ENCODE data around the gene TAT.
"Not testable (repeated sequence)": the region's sequence is repeated elsewhere in the genome, so short reads cannot be mapped to it uniquely, and the experiment has no call there.

Gene TAT

GRCh38 chr16:71561886-71562285 is 15.0 kb downstream of the TAT start:
- H3K27ac ChIP-seq (ENCODE audit: low read length); H3K36me3 ChIP-seq (ENCODE audit: control insufficient read depth in 1 of 2, insufficient read depth in 2 of 2, low read length in 2 of 2); H3K27me3 ChIP-seq (ENCODE audit: low read depth, low read length); H3K4me1 ChIP-seq (ENCODE audit: control insufficient read depth in 1 of 2, insufficient read depth in 2 of 2, low read length in 2 of 2); H3K4me3 ChIP-seq (ENCODE audit: low read depth in 1 of 2, low read length in 2 of 2); H3K9me3 ChIP-seq (ENCODE audit: control insufficient read depth in 1 of 2, low read length in 2 of 2): not testable (repeated sequence)

DNA sequence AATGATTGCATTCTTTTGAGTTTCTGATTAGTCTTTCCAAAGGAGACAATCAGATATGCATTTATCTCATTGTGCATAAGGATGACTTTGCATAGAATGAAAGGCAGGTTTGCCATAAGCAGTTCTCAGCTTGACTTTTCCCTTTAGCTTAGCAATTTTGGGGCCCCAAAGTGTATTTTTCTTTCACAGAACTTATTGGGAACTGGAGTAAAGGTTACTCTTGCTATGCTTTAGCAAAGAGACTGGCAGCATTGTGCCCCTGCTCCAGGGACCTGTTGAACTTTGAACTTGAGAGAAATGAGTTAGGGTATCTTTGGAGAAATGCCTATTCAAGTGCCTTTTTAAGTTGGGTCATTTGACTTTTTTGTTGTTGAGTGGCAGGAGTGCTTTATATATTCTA is 17.0 kb downstream of the TAT start:
- no peaks in the 10 kb centered on the region for H3K36me3 ChIP-seq (ENCODE audit: control insufficient read depth in 1 of 2, insufficient read depth in 2 of 2, low read length in 2 of 2)

GRCh38 chr16:71557954-71558582 is 18.8 kb downstream of the TAT start:
- no peaks in the 10 kb centered on the region for H3K9me3 ChIP-seq (ENCODE audit: control insufficient read depth in 1 of 2, low read length in 2 of 2)

More for the DNA sequence above, 17.0 kb downstream of the TAT start:
- Histone ChIP-seq H3K4me3 (ENCODE audit: low read depth in 1 of 2, low read length in 2 of 2) (no peak overlapping the region), H3K27ac (ENCODE audit: low read length) (no peak overlapping the region), H3K4me1 (ENCODE audit: control insufficient read depth in 1 of 2, insufficient read depth in 2 of 2, low read length in 2 of 2) (peaks cover 0 to 9% of the 10 kb centered on the region in 2 donors), H3K9me3 (ENCODE audit: control insufficient read depth in 1 of 2, low read length in 2 of 2) (no peaks in the 10 kb centered on the region), H3K27me3 (ENCODE audit: low read depth, low read length) (no peaks in the 10 kb centered on the region)

GRCh38 chr16:71557299-71557698 is 19.6 kb downstream of the TAT start:
- Histone ChIP-seq H3K9me3 (ENCODE audit: control insufficient read depth in 1 of 2, low read length in 2 of 2) (no peaks in the 10 kb centered on the region), H3K4me1 (ENCODE audit: control insufficient read depth in 1 of 2, insufficient read depth in 2 of 2, low read length in 2 of 2) (no peaks in the 10 kb centered on the region), H3K4me3 (ENCODE audit: low read depth in 1 of 2, low read length in 2 of 2) (no peak overlapping the region), H3K27ac (ENCODE audit: low read length) (no peak overlapping the region), H3K36me3 (ENCODE audit: control insufficient read depth in 1 of 2, insufficient read depth in 2 of 2, low read length in 2 of 2) (no peaks in the 10 kb centered on the region), H3K27me3 (ENCODE audit: low read depth, low read length) (no peaks in the 10 kb centered on the region)

More at GRCh38 chr16:71557954-71558582, 18.8 kb downstream of the TAT start:
- H3K27ac ChIP-seq (ENCODE audit: low read length), result no peak overlapping the region
- H3K4me3 ChIP-seq (ENCODE audit: low read depth in 1 of 2, low read length in 2 of 2), result no peak overlapping the region
- no peaks in the 10 kb centered on the region for H3K27me3 ChIP-seq (ENCODE audit: low read depth, low read length)
- no peaks in the 10 kb centered on the region for H3K4me1 ChIP-seq (ENCODE audit: control insufficient read depth in 1 of 2, insufficient read depth in 2 of 2, low read length in 2 of 2)
- no peaks in the 10 kb centered on the region for H3K36me3 ChIP-seq (ENCODE audit: control insufficient read depth in 1 of 2, insufficient read depth in 2 of 2, low read length in 2 of 2)

DNA sequence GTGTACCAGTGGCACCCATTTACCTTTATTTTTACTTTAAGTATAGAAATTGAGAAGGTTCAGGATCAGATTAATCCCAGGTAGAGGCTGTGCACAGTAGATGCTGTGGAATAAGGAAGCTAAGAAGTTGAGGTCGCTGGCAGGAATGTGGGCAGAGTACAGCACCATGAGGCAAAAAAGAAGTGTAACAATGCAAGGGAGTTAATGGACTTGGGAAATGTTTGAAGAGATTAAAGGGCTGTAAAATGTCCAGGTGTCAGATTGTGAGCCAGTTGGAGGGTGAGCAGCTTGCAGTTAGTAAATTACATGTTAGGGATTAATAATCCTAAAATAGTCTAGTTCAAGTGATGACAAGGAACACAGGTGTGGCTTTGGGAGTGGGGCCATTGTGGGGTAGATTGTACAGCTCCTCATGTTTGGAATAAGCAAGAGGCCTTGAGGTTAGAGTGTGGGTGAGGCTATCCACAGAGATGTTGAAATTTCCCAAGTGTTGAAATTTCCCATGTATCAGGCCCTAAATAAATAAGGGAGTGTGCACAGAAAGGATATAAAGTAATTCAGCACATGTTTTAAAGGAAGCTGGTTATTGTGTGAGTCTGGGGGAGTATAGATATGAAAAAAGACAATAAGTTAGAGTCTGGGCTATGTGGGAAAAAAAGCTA is 21.5 kb downstream of the TAT start:
- Histone ChIP-seq H3K4me3 (ENCODE audit: low read depth in 1 of 2, low read length in 2 of 2) (no peak overlapping the region), H3K27me3 (ENCODE audit: low read depth, low read length) (no peaks in the 10 kb centered on the region), H3K4me1 (ENCODE audit: control insufficient read depth in 1 of 2, insufficient read depth in 2 of 2, low read length in 2 of 2) (no peaks in the 10 kb centered on the region), H3K27ac (ENCODE audit: low read length) (no peak overlapping the region), H3K36me3 (ENCODE audit: control insufficient read depth in 1 of 2, insufficient read depth in 2 of 2, low read length in 2 of 2) (no peaks in the 10 kb centered on the region), H3K9me3 (ENCODE audit: control insufficient read depth in 1 of 2, low read length in 2 of 2) (no peaks in the 10 kb centered on the region)

DNA sequence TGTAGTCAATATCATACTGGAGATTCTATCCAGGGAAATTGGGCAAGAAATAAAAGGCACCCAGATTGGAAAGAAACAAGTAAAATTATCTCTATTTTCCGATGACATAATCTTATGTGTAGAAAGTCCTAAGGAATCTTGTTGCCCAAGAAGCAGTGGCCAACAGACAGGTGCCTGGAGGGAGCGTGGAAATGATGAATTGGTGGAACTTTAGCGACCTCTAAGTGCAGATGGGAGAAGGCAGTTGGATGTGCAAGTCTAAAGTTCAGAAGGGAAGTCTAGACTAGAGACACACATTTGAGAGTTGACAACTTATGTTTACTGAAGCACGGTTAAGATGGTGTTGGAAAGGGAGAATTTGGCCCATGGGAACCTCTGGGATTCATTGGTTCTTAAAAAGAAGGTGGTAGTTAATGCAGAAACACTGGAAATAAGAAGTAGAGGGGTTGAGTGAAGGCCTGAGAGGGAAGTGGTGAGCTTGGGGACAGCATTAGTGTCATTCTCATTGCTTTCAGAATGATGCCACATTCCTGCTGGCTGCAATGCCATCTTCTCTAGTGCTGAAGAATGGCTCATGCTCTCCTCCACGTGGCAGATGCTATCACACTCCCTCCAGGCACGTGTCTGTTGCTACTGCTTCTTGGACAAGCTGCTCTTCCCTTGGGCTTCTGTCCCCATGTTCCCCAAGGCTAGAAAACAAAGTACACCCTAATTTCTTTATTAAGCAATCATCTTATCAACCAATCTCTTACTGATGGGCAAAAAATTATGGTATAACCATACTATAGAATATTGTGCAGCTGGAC is 24.0 kb downstream of the TAT start:
- Histone ChIP-seq H3K4me1 (ENCODE audit: control insufficient read depth in 1 of 2, insufficient read depth in 2 of 2, low read length in 2 of 2) (no peaks in the 10 kb centered on the region), H3K36me3 (ENCODE audit: control insufficient read depth in 1 of 2, insufficient read depth in 2 of 2, low read length in 2 of 2) (no peaks in the 10 kb centered on the region), H3K9me3 (ENCODE audit: control insufficient read depth in 1 of 2, low read length in 2 of 2) (no peaks in the 10 kb centered on the region), H3K27me3 (ENCODE audit: low read depth, low read length) (no peaks in the 10 kb centered on the region), H3K4me3 (ENCODE audit: low read depth in 1 of 2, low read length in 2 of 2) (no peak overlapping the region), H3K27ac (ENCODE audit: low read length) (no peak overlapping the region)

GRCh38 chr16:71547168-71547567 is 29.7 kb downstream of the TAT start:
- H3K27me3 ChIP-seq (ENCODE audit: low read depth, low read length), result no peaks in the 10 kb centered on the region
- H3K4me3 ChIP-seq (ENCODE audit: low read depth in 1 of 2, low read length in 2 of 2), result no peak overlapping the region
- H3K4me1 ChIP-seq (ENCODE audit: control insufficient read depth in 1 of 2, insufficient read depth in 2 of 2, low read length in 2 of 2), result no peaks in the 10 kb centered on the region
- H3K36me3 ChIP-seq (ENCODE audit: control insufficient read depth in 1 of 2, insufficient read depth in 2 of 2, low read length in 2 of 2), result no peaks in the 10 kb centered on the region
- H3K9me3 ChIP-seq (ENCODE audit: control insufficient read depth in 1 of 2, low read length in 2 of 2), result no peaks in the 10 kb centered on the region
- no peak overlapping the region for H3K27ac ChIP-seq (ENCODE audit: low read length)

- no peaks in the 10 kb centered on the region for H3K9me3 ChIP-seq (ENCODE audit: control insufficient read depth in 1 of 2, low read length in 2 of 2)
- H3K36me3 ChIP-seq (ENCODE audit: control insufficient read depth in 1 of 2, insufficient read depth in 2 of 2, low read length in 2 of 2), result no peaks in the 10 kb centered on the region
- no peaks in the 10 kb centered on the region for H3K27me3 ChIP-seq (ENCODE audit: low read depth, low read length)
- no peaks in the 10 kb centered on the region for H3K4me1 ChIP-seq (ENCODE audit: control insufficient read depth in 1 of 2, insufficient read depth in 2 of 2, low read length in 2 of 2)
- no peak overlapping the region for H3K4me3 ChIP-seq (ENCODE audit: low read depth in 1 of 2, low read length in 2 of 2)
- no peak overlapping the region for H3K27ac ChIP-seq (ENCODE audit: low read length)
These were observed 34.5 kb downstream of the TAT start for GRCh38 chr16:71542377-71542776.

DNA sequence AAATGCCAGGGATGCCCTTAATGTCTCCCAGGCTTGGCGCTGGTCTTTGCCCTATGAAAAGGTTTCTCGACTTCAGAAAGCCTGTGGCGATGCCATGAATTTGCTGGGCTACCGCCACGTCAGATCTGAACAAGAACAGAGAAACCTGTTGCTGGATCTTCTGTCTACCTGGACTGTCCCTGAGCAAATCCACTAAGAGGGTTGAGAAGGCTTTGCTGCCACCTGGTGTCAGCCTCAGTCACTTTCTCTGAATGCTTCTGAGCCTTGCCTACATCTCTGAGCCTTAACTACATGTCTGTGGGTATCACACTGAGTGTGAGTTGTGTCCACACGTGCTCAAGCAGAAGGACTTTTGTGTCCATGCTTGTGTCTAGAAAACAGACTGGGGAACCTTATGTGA is 39.2 kb downstream of the TAT start:
- Histone ChIP-seq H3K27me3 (ENCODE audit: low read depth, low read length) (no peaks in the 10 kb centered on the region), H3K4me3 (ENCODE audit: low read depth in 1 of 2, low read length in 2 of 2) (no peak overlapping the region), H3K9me3 (ENCODE audit: control insufficient read depth in 1 of 2, low read length in 2 of 2) (no peaks in the 10 kb centered on the region), H3K27ac (ENCODE audit: low read length) (no peak overlapping the region), H3K4me1 (ENCODE audit: control insufficient read depth in 1 of 2, insufficient read depth in 2 of 2, low read length in 2 of 2) (no peaks in the 10 kb centered on the region), H3K36me3 (ENCODE audit: control insufficient read depth in 1 of 2, insufficient read depth in 2 of 2, low read length in 2 of 2) (no peaks in the 10 kb centered on the region)

GRCh38 chr16:71536752-71537499 is 40.0 kb downstream of the TAT start:
- no peaks in the 10 kb centered on the region for H3K9me3 ChIP-seq (ENCODE audit: control insufficient read depth in 1 of 2, low read length in 2 of 2)

DNA sequence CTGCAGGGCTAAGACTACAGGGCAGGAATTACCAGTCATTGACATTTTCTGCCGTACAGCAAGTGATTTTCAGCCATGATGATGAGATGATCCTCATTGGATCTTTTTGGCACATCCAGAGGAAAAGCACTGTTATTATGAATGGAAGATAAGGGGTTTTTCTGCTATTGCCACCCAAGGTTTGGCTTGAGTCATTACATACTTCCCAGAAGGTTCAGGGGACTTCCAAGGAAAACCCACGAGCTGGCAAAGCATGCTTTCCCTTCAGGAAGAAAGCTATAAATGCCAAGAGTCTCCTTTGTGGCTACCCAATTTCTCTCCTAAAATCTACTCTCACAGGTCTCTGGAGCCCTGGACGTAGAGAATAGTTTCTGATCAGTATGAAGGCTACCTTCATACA is 44.5 kb downstream of the TAT start:
- no peaks in the 10 kb centered on the region for H3K9me3 ChIP-seq (ENCODE audit: control insufficient read depth in 1 of 2, low read length in 2 of 2)
- no peaks in the 10 kb centered on the region for H3K27me3 ChIP-seq (ENCODE audit: low read depth, low read length)

More at GRCh38 chr16:71536752-71537499, 40.0 kb downstream of the TAT start:
- Histone ChIP-seq H3K27me3 (ENCODE audit: low read depth, low read length) (no peaks in the 10 kb centered on the region), H3K4me3 (ENCODE audit: low read depth in 1 of 2, low read length in 2 of 2) (no peak overlapping the region), H3K4me1 (ENCODE audit: control insufficient read depth in 1 of 2, insufficient read depth in 2 of 2, low read length in 2 of 2) (no peaks in the 10 kb centered on the region), H3K36me3 (ENCODE audit: control insufficient read depth in 1 of 2, insufficient read depth in 2 of 2, low read length in 2 of 2) (no peaks in the 10 kb centered on the region), H3K27ac (ENCODE audit: low read length) (no peak overlapping the region)

More for the DNA sequence above, 44.5 kb downstream of the TAT start:
- Histone ChIP-seq H3K4me1 (ENCODE audit: control insufficient read depth in 1 of 2, insufficient read depth in 2 of 2, low read length in 2 of 2) (no peaks in the 10 kb centered on the region), H3K36me3 (ENCODE audit: control insufficient read depth in 1 of 2, insufficient read depth in 2 of 2, low read length in 2 of 2) (no peaks in the 10 kb centered on the region), H3K27ac (ENCODE audit: low read length) (no peak overlapping the region), H3K4me3 (ENCODE audit: low read depth in 1 of 2, low read length in 2 of 2) (no peak overlapping the region)

Data from muscle layer of duodenum (tissue), 2 donors.